OCI-LY3 (cell line): ENCODE results near the gene CGB3.

Experiments
- H2AFZ ChIP-seq: fragments of 200-600, 300-600 bp; shearing (Covaris generic); 2 replicates; pipeline ENCODE4 v1.6.0; 2014; ENCODE audit warnings: antibody characterized with exemption, low read depth, low read length
- H3K27ac ChIP-seq: fragments of 200-600, 300-600 bp; sonication (generic); 2 replicates; pipeline ENCODE4 v1.5.1; 2014; ENCODE audit warnings: mild to moderate bottlenecking, low read length, moderate library complexity, mixed read lengths
- H3K27me3 ChIP-seq: fragments of 200-600, 300-600 bp; sonication (generic); 2 replicates; pipeline ENCODE4 v1.6.1; 2014; ENCODE audit warnings: low read depth, low read length, mixed read lengths
- H3K36me3 ChIP-seq: fragments of 200-600, 300-600 bp; sonication (generic); replicated peaks from 2 replicates; pipeline ENCODE3; 2014; ENCODE audit warnings: low read depth, low read length, mixed read lengths
- H3K4me1 ChIP-seq: fragments of 300-600, 200-600 bp; sonication (generic); 2 replicates; pipeline ENCODE4 v1.6.1; 2014; ENCODE audit warnings: low read length, mixed read lengths
- H3K4me2 ChIP-seq: fragments of 200-600, 300-600 bp; sonication (generic); 2 replicates; pipeline ENCODE4 v1.6.1; 2014; ENCODE audit warnings: low read length, mixed read lengths
- H3K4me3 ChIP-seq: fragments of 300-600, 200-600 bp; sonication (generic); 2 replicates; pipeline ENCODE4 v1.5.1; 2014; ENCODE audit warnings: antibody characterized with exemption, mild to moderate bottlenecking, low read length, moderate library complexity
- H3K79me2 ChIP-seq: fragments of 300-600, 200-600 bp; shearing (Covaris generic); 2 replicates; pipeline ENCODE4 v1.6.1; 2014; ENCODE audit warnings: mild to moderate bottlenecking, low read length, mixed read lengths
- H3K9ac ChIP-seq: fragments of 300-600, 200-600 bp; shearing (Covaris generic); 2 replicates; pipeline ENCODE4 v1.6.0; 2014; ENCODE audit warnings: mild to moderate bottlenecking, low read length, moderate library complexity
- H3K9me3 ChIP-seq: fragments of 200-600, 300-600 bp; shearing (Covaris generic); 2 replicates; pipeline ENCODE4 v1.6.1; 2014; ENCODE audit warnings: low read length, mixed read lengths; ENCODE audit not compliant: insufficient read depth
- H4K20me1 ChIP-seq: fragments of 200-600, 300-600 bp; sonication (generic); 2 replicates; pipeline ENCODE4 v1.6.1; 2016; ENCODE audit warnings: low read length, mixed read lengths; ENCODE audit not compliant: insufficient read depth
- CTCF ChIP-seq: fragments of 200-600, 300-600 bp; sonication (generic); IDR thresholded peaks from 2 replicates; pipeline ENCODE4 v1.5.1; 2014; ENCODE audit warnings: antibody characterized with exemption, low read length, low read depth
- EZH2phosphoT487 ChIP-seq: fragments of 200-600 bp; shearing (Covaris generic); IDR thresholded peaks from 2 replicates; pipeline ENCODE4 v1.6.1; 2018; ENCODE audit warnings: antibody characterized with exemption, mixed run types, low read depth

CGB3 gene

GRCh38 chr19:49010453-49010852 is 13.7 kb downstream of the CGB3 start:
- H3K27me3 ChIP-seq, result no peaks in the 10 kb centered on the region
- H3K27ac ChIP-seq, result no peak overlapping the region
- H3K79me2 ChIP-seq, result no peaks in the 10 kb centered on the region
- H3K4me2 ChIP-seq, result no peak overlapping the region
- H3K4me1 ChIP-seq, result no peaks in the 10 kb centered on the region
- no peak for TF ChIP-seq EZH2phosphoT487
- TF ChIP-seq CTCF, result no peak
- H3K36me3 ChIP-seq, result peaks cover 51% of the 10 kb centered on the region
- no peak overlapping the region for H2AFZ ChIP-seq
- no peak overlapping the region for H3K4me3 ChIP-seq
- H4K20me1 ChIP-seq, result no peaks in the 10 kb centered on the region
- H3K9ac ChIP-seq, result no peak overlapping the region
- no peaks in the 10 kb centered on the region for H3K9me3 ChIP-seq

GRCh38 chr19:49009828-49010227 is 14.3 kb downstream of the CGB3 start:
- no peak overlapping the region for H3K27ac ChIP-seq
- no peaks in the 10 kb centered on the region for H3K9me3 ChIP-seq
- peaks cover 51% of the 10 kb centered on the region for H3K36me3 ChIP-seq
- H4K20me1 ChIP-seq, result no peaks in the 10 kb centered on the region
- no peak overlapping the region for H3K4me2 ChIP-seq
- H3K9ac ChIP-seq, result no peak overlapping the region
- H3K79me2 ChIP-seq, result no peaks in the 10 kb centered on the region
- H3K27me3 ChIP-seq, result no peaks in the 10 kb centered on the region
- TF ChIP-seq CTCF (no peak), EZH2phosphoT487 (no peak)
- no peaks in the 10 kb centered on the region for H3K4me1 ChIP-seq
- no peak overlapping the region for H2AFZ ChIP-seq
- H3K4me3 ChIP-seq, result no peak overlapping the region

GRCh38 chr19:49006905-49007304 is 17.2 kb downstream of the CGB3 start:
- no peaks in the 10 kb centered on the region for H4K20me1 ChIP-seq
- no peak overlapping the region for H3K4me3 ChIP-seq
- no peak overlapping the region for H3K4me2 ChIP-seq
- no peaks in the 10 kb centered on the region for H3K27me3 ChIP-seq
- H3K79me2 ChIP-seq, result no peaks in the 10 kb centered on the region
- H2AFZ ChIP-seq, result no peak overlapping the region
- H3K4me1 ChIP-seq, result no peaks in the 10 kb centered on the region
- no peaks in the 10 kb centered on the region for H3K9me3 ChIP-seq
- no peak overlapping the region for H3K9ac ChIP-seq
- TF ChIP-seq CTCF (no peak), EZH2phosphoT487 (no peak)
- no peak overlapping the region for H3K27ac ChIP-seq
- H3K36me3 ChIP-seq, result peaks cover 56% of the 10 kb centered on the region

- Histone ChIP-seq H3K27ac (no peak overlapping the region), H3K36me3 (peaks cover 44% of the 10 kb centered on the region), H3K27me3 (no peaks in the 10 kb centered on the region), H3K4me2 (no peak overlapping the region), H3K4me1 (no peaks in the 10 kb centered on the region), H3K4me3 (no peak overlapping the region), H3K9ac (no peak overlapping the region), H4K20me1 (no peaks in the 10 kb centered on the region), H3K9me3 (no peaks in the 10 kb centered on the region), H2AFZ (no peak overlapping the region), H3K79me2 (no peaks in the 10 kb centered on the region)
- TF ChIP-seq EZH2phosphoT487 (no peak), CTCF (no peak)
These were observed 19.0 kb downstream of the CGB3 start for GRCh38 chr19:49004964-49005614.
